K562 (cell line): ENCODE measurements around the gene CHPF. TPM values are rescaled to one million over a fixed set of nuclear protein-coding genes. Genes with fewer than 3 reads are reported as not detected.

Source experiments
- CHD7 ChIP-seq: fragments of 200-600 bp; sonication (generic); IDR thresholded peaks from one replicate; pipeline ENCODE4 v1.6.1; 2012; ENCODE audit warnings: mild to moderate bottlenecking, low read depth, low read length, inconsistent platforms
- HNRNPUL1 ChIP-seq: fragments of 200-400 bp; formaldehyde crosslinking; IDR thresholded peaks from 2 replicates; pipeline ENCODE4 v1.6.1; 2017; ENCODE audit warnings: low read length
- MYNN ChIP-seq, 2 experiments: sonication (generic); formaldehyde crosslinking in 1 of 2; IDR thresholded peaks; 2 replicates each; pipeline versions ENCODE4 v1.5.0 to v1.6.1; 2016 to 2020; ENCODE audit warnings: antibody characterized with exemption in 1 of 2, missing genetic modification reagents in 1 of 2
- SFPQ ChIP-seq: fragments of 200-400 bp; formaldehyde crosslinking; IDR thresholded peaks from 2 replicates; pipeline ENCODE4 v1.6.1; 2017; ENCODE audit warnings: mild to moderate bottlenecking, low read depth, low read length, moderate library complexity
- ZFX ChIP-seq: sonication (generic); formaldehyde crosslinking; IDR thresholded peaks from 2 replicates; pipeline ENCODE4 v1.8.0; 2022; ENCODE audit warnings: mild to moderate bottlenecking, missing genetic modification reagents, moderate library complexity
- polyA plus RNA-seq, 8 experiments: library from polyadenylated mRNA; depleted of rRNA in 4 of 8; stranded (reverse) in 5 of 8; unstranded in 3 of 8; fragments of >200 nt; fragmentation: Nextera tagmentation in 2 of 8; fragmentation: Illumina TruSeq in 1 of 8; extraction: Ambion mirVana in 2 of 8; extraction: Trizol in 1 of 8; gene quantifications; 2 replicates each; pipeline versions ENCODE4 v1.2.1 to v1.2.3, GENCODE V29; 2011 to 2014; ENCODE audit warnings: inconsistent platforms in 1 of 8, missing spikeins in 1 of 8
- total RNA-seq, 7 experiments: library from RNA; depleted of rRNA in 6 of 7; stranded (reverse); fragments of >200 nt in 6 of 7; fragmentation: Illumina TruSeq in 2 of 7; extraction: Trizol in 2 of 7; gene quantifications; 2 replicates each; pipeline versions ENCODE4 v1.2.1 to v1.2.3, GENCODE V29; 2011 to 2021; ENCODE audit warnings: low replicate concordance in 1 of 7
- TF ChIP-seq, protein P1 (sequence below): fragments of 450-650 bp; formaldehyde crosslinking; IDR thresholded peaks from 2 replicates; pipeline ENCODE4 v1.4.0; 2022; ENCODE audit warnings: mild to moderate bottlenecking, moderate library complexity

The CHPF gene
- total and polyA plus RNA-seq, 9 of the 15 experiments (the other 6 are each of a cell fraction or from before 2014, with no cell fraction given), result 0.15 to 57.2 (median 7.9) TPM

GRCh38 chr2:219498280-219499057 is 45.1 kb downstream of the CHPF start, which contains the start of gene GMPPA (continued):
- TF ChIP-seq CHD7 (no peak), HNRNPUL1 (no peak), SFPQ (no peak), MYNN (IDR thresholded peaks at IDR 0.05) (no peak; the same call in 1 of the 2 replicates), MYNN (CRISPR knock-in tag; IDR thresholded peaks at IDR 0.05) (no peak), ZFX (CRISPR knock-in tag) (peak; percentile 65)
- TF ChIP-seq, protein P1, sequence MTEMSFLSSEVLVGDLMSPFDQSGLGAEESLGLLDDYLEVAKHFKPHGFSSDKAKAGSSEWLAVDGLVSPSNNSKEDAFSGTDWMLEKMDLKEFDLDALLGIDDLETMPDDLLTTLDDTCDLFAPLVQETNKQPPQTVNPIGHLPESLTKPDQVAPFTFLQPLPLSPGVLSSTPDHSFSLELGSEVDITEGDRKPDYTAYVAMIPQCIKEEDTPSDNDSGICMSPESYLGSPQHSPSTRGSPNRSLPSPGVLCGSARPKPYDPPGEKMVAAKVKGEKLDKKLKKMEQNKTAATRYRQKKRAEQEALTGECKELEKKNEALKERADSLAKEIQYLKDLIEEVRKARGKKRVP (CRISPR knock-in tag), result no peak
